Smooth muscle cell of the brain vasculature (primary cell): Measurements from ENCODE around the gene GGA2.
"Not testable (repeated sequence)": the region's sequence is repeated elsewhere in the genome, so short reads cannot be mapped to it uniquely, and the experiment has no call there.

Experiments
- DNase-seq: peaks from one replicate; pipeline ENCODE4 v3.0.0-alpha.2; 2012; ENCODE audit warnings: low read depth, low spot score

The GGA2 gene

DNA sequence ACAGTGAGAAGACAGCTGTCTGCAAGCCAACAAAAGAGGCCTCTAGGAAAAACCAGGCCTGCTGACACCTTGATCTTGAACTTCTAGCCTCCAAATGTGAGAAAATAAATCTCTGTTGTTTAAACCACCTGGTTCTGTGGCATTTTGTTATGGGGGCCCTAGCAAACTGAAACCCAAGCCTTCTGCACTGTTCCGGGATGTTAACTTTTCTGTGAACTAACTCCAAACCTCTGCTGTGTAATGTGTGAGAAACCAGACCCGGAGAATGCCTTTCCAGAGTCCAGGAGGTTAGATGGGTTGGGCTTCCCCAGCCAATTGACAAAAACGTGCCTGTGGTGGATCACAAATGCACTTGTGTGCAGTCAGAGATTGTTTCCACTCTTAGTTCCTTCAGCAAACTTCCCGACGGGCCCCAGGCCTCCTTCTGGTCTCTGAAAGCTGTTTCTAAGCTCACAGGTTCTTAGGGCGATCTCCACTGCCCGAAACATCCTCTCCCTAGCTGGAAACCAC, 13.6 kb upstream of the GGA2 start:
- DNase-seq, result no peak

DNA sequence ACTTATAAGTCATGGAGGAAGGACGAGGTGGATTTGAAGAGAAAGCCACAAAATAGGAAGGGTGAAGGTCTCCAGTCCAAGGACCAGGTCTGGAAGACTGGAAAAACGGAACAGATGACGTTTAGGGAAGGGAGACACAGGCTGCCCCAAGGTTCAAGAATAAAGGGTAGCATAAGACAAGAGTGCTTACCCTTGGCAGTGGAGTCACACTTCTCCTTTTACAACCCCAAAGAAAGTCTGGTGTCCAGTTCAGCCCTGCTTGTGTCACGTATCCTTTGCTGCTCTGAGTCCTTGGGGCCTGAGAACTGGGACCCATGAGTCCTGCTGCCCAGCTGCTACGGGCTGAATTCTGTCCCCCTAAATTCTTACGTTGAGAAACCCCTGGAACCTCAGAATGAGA, 13.0 kb upstream of the GGA2 start:
- no peak for DNase-seq

DNA sequence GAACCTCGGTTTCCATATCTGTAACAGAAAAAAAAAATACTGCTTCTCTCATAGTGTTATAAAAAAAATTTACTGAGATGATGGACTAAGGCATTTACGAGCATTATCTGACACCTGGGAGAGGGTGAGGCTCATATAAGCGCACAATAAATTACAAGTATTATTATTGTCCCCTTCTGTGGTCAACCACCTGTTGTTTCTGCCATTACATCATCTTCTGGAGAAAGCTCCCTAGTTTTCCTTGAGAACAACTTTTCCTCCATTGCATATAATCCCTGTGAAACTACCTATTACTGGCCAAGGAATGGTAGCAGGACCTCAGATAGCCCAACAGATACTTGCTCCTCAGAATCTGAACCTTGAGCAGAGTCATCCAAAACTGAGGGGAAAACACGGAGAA, 11.7 kb upstream of the GGA2 start:
- no peak for DNase-seq

DNA sequence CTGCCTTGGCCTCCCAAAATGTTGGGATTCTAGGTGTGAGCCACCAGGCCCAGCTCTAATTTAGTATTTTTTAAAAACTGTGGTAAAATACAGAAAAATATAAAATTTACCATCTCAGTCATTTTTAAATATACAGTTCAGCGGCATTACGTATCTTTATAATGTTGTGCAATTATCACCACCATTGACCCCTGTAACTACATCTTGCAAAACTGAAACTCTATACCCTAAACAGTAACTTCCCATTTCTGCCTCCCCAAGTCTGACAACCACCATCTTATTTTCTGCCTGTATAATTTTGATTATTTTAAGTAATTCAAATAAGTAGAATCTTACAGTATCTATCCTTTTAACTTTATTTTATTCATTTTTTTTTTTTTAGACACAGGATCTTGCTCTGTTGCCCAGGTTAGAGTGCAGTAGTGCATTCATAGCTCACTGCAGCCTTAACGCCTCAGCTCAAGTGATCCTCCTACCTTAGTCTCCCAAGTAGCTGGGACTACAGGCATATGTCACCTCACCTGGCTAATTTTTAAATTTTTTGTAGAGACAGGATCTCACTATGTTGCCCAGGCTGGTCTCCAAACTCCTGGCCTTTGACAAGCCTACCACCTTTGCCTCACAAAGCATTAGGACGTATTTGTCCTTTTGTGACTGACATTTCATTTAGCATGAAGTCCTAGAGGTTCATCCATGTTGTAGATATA, 10.9 kb upstream of the GGA2 start:
- no peak for DNase-seq

DNA sequence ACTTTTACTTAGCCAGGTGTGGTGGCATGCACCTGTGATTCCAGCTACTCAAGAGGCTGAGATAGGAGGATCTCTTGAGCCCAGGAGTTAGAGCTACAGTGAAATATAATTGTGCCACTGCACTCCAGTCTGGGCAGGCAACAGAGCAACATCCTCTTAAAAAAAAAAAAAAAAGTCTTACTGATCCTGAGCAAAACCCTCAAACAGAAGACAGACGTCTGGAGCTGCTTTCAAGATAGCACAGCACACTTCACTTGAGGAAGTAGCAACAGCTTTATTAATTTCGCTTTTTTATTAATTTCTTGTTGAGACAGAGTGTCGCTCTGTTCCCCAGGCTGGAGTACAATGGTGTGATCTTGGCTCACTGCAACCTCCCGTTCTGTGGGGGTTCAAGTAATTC, 10.2 kb upstream of the GGA2 start:
- no peak for DNase-seq

DNA sequence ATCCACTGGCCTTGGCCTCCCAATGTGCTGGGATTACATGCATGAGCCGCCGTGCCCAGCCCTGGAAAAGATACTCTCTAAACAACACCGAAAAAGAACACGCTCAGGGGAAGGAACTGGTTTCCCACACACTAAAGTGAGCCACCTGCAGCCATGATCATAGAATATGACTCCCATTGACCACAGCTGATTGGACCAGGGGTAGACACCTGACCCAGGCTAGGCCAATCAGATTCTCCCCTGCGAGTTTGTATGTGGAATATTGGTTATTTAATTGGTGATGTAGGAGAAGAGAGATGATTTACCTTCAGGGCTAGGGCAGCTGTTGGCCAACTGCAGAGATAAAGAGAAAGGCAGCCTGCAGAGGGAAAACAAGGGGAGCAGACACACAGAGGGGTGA, 9.0 kb upstream of the GGA2 start:
- no peak for DNase-seq

DNA sequence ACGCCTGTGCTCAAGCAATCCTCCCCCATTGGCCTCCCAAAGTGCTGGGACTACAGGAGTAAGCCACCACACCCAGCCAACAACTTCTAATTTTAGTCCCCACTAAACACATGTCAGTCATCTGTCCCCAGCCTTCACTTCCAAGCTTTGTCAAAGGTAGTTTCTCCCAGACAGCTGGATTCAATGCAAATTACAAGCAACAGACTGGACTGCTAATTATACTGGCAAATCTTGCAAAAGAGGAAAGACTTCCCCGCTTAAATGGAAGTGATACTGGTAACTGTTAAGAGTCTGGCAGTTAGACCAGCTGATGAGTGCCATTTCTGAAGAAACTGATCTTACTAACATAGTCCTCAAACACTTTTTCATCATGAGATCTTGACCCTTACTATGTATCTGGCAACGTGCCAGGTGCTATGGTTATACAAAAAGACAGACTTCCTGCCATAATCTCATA, 8.2 kb upstream of the GGA2 start:
- no peak for DNase-seq

DNA sequence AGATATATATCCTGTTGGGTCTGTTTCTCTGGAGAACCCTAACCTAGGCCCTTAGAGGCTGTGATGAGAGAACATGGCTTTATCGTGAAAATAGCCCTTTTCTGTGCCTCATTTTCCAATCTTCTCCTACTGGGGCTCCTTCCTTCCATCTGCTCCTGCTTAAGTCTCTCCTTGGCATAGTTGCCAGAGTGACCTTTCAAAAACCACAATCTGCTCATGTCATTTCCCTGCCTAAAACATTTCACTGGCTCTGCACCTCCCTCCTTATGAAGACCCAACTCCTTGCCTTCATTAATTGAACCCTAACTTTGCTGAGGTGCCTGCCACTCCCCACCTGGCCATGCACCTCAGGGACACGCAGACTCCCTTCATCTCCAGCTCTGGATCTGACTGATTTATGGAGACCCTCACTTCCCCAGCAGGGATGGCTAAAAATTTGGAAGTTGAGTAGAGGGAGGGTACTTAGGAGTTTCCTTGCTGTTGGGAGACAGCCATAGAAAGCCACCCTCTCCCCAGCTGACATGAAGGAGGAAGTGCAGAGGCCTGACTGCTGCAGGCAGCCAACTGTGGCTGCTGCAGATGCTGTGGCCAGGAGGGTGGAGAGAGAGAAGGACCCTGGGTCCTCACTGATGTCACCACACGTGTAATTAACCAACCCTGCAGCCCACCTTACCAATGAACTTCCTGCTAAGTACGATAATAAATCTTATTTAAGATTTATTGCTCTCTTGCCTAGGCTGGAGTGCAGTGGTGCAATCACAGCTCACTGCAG, 6.3 kb upstream of the GGA2 start:
- no peak for DNase-seq

DNA sequence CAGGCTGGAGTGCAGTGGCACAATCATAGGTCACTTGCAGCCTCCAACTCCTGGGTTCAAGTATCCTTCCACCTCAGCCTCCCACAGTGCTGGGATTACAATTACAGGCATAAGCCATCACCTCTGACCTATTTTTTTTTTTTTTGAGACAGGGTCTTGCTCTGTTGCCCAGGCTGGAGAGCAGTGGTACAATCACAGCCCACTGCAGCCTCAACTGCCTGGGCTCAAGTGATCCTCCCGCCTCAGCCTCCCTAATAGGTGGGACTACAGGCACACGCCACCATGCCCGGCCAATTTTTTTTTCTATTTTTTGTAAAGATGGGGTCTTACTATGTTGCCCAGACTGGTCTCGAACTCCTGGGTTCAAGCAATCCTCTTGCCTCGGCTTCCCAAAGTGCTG, 5.6 kb upstream of the GGA2 start:
- no peak for DNase-seq

DNA sequence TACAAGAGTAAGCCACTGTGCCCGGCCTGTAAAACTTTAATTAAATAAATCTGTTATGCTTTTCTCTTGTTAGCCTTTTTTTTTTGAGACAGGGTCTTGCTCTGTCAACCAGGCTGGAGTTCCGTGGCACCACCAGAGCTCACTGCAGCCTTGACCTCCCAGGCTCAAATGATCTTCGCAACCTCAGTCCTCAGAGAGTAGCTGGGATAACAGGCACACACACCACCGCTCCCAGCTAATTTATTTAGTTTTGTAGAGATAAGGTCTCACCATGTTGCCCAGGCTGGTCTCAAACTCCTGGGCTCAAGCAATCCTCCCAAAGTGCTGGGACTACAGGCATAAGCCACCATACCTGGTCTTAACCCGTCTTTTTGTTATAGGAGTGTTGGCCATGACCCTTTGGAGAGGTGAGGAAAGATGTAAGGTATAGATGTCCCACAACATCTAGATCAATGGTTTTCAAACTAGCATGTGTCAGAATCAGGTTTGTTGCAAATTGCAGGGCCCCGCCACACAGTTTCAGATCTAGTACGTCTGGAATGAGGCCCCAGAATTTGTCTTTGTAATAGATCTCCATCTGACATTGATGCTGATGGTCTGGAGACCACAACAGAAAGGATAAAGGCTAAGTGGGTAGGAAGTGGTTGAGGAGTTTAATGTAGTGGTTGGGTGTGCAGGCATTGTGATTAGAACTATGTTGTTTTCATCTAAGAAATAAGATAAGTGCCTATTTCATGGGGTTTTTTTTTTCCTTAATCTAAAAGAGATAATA, 4.3 kb upstream of the GGA2 start:
- DNase-seq, result no peak

DNA sequence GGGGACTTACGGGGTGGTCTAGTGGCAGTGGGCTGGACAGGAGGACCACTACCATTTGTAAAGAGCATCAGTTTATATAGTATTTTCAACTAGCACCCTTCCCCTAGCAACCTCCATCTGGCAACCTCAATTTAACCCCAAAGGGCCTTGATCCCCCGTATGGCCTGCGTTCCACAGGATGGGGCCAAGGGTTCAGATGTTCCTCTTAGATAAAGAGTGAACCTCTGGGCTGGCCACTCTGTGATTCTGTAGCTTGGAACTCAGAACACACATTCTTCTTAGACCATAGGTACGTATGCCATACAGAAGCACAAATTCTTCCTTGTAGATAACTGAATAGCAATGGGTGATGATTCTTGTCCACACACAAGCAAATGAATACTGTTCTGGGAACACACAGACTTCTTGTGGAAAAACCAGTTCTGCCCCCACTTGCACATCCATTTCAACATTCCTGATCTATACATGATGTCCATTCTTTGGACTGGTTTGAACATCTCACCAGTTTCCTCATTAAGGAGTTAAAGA, 1.9 kb upstream of the GGA2 start:
- DNase-seq, result no peak

DNA sequence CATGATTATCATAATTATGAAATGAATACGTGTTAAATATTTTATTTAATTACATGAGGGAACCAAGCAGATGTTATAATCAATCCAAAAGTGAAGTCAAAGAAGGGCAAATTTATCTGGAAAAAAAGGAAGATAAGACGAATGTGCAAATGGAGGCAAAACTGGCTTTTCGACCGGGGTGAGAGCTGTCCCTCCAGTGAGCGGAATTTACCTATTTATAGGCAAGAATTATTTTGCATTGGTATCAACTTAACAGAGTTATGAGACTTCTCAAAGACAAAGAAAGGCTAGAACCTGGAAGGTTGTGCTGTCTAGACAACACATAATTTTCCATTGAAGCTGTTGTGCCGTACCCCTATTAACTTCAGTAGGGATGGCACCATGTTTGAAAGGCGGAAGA, 1.4 kb upstream of the GGA2 start:
- no peak for DNase-seq

DNA sequence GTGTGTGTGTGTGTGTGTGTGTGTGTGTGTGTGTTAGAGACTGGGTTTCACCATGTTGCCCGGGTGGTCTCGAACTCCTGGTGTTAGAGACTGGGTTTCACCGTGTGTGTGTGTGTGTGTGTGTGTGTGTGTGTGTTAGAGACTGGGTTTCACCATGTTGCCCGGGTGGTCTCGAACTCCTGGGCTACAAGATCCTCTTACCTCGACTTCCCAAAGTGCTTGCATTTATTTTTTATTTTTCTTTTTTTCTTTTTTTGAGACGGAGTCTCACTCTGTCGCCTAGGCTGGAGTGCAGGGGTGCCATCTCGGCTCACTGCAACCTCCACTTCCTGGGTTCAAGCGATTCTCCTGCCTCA, 599 bp upstream of the GGA2 start:
- DNase-seq, result not testable (repeated sequence)

DNA sequence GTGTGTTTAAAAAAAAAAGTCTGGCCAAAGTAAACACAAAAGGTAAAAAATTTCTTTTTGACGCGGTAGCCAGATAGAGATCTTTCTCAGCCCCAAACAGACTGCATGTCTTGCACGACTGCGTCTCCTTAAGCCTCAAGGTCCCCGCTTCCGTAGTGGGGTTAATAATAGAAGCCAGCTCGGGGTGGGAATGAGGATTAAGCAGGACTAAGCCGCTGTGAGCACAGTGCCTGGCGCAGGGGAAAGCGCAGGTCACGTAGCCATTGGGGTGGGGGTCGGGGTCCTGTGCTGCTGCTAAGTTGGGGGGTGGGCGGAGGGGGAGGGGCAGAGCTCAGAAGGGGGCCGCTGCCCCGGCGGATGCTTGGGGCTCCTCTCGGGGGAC, 521 bp downstream of the GGA2 start:
- DNase-seq, result no peak

DNA sequence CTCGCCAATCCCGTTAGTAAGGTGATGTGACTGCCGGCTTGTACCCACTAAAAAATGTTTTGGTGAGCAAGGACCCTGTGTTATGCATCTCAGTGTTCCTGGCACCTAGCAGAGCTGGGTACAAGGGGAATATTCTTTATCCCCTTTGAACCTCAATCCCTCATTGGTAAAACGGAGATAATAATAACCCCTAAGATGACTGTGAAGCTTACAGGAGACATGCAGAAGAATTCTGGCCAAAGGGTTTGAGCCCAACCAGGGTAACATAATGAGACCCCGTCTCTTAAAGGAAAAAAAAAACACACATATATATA, 896 bp downstream of the GGA2 start:
- DNase-seq, result no peak

DNA sequence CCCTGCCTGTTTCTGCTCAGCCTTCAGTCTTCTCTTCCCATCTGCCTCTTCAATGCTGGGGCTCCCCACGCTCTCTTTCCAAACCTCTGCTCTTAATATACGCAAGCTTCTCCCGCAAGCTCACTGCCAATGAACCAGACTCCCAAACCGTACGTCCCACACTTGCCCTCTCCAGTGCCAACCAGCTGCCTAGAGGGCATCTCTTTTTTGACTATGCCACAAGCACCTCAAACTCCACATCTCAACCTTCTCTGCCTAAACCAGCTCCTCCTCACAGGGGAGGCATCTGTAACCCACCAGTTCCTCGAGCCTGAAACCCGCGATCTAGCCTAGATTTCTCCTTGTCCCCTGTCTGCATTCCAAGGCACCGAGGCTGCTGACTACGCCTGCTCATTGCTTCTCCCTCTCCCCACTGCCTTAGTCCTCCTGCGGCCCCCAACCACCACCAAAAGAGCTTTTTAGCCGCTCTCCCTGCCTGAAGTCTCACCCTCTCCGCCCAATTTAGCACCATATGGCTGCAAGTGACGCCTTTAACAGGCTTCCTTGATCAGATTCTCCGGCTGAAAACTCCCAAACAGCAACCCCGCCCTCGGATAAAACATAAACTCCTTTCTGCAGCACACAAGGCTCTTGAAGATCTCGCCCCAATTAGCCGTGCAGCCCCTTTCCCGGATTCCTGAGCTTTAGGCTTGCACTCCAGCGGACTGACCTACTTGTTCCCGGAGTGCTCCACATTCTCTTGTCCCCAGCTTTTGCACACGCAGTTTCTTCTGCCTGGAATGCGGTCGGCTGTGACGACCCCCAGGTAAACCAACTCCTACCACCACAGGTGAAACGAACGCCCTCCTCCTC, 1.5 kb downstream of the GGA2 start:
- no peak for DNase-seq

DNA sequence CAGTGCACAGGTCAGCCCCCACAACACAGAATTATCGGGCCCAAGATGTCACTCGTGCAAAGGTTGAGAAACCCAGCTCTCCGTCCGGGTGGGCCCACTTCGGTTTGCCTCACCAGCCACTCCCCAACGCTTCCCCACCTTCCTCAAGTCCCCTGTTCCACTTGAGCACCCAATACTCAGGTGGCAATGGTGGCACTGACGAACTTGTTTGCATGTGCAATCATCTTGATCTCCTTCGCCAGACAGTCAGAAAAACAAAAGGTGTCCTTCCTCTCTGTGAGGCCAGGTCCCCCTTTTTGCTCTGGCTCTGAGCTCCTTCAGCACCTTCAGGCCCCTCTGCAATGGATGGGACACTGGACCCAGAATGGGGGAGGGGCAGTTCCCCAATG, 3.7 kb downstream of the GGA2 start:
- DNase-seq, result no peak

DNA sequence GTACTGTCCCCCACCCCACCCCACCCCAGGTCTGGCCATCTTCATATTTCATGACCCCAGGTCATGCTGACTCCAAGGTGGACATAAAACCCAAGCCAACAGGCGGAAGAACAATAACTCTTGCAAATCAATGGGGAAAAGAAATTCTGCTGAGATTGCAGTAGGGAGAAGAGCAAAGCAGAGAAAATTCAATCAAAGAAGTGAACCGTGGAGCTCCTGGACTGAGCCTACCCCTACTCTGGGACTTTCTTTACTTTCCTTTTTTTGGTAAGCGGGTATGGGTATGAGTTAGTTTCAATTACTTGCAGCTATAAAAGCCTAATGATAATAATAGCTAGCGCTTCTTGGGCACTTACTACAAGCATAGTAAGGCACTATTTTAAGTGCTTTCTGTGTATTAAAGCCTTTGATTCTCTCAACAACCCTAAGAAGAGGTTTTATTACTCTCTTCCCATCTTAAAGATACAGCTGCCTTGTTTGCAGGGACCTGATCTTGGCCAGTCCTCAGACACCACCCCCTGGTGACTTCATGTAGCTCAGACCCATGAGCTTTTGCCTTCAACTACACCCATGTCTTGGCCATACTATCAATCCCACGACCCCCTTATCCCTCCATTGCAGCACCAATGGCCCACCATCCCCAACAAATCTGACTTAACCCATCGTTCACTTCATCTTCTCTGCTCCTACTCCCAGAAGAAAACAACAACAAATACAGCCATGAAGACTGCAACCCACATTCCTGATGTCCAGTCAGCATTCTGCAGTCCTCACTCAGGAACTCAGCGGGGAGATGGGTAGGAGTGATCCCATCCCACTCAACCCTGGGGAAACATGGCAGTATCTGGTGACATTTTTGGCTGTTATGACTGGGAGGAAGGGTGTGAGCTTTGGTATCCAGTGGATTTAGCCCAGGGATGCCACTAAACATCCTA, 4.4 kb downstream of the GGA2 start:
- no peak for DNase-seq

DNA sequence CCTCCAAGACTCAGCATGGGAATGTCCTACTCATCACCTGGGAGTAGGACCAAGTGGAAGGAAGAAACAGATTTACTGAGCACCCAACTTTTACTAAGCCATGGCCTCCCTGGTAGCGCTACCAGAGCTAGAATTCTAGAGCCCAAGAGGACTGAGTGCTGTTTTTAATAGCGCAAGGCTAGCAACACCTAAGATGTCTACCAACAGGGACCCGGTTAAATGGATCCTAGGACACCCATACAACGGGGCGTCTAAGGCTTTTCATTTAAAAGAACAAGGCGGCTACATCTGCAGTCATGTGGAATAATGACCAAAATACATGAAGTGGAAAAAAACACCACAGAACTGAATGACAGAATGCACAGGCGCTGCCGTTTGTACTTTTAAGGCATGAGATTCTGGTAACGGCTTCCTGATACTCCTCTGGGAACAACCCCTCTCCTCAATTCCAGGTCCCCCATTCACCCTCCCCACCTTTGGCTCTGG, 5.1 kb downstream of the GGA2 start:
- no peak for DNase-seq

DNA sequence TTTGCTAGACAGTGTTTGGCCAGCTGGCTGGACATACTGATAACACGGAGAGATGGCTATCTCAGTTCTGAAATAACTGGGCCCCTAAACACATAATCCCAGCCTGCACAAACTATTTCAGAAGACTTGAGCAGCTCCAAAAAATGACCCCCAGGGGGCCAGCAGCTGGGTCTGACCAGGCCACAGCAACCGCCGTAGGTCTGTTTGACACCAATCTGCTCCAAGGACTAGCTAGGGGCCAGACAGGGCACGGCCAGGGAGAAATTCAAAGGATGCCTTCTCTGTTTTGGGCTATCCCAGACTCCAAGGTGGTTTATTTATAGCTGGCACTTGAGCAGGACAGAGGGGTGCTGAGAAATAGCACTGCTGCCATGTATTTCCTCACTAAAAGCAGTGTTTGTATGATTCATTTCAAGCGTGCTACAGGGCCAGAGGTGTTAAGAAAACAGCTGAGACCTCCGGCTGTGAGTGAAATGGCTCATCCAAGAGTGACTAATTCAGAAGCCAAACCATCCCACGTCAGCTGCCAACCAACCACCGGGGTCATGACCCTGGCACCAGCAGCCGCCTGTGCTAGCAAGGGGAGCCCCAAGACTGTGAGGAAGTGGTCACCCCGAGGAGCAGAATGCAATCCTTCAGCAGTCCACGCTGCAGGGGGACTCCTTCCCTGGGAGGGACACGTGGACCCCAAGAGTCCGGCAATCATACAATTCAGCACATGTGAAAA, 5.7 kb downstream of the GGA2 start:
- DNase-seq, result peak; percentile 83
